PC-9 (cell line): ENCODE data around the gene NQO2. TPM values are rescaled to one million over a fixed set of nuclear protein-coding genes. Genes with fewer than 3 reads are reported as not detected.

Experiments
- BruUV-seq: library from RNA; stranded (reverse); fragments of 400-500 nt; replicated peaks from 2 replicates; lab custom pipeline; 2021; lab: Mats Ljungman, UMichigan
- CTCF ChIA-PET: fragments of 300-600 bp; sonication (Branson Sonifier 250); formaldehyde crosslinking; loops from one replicate; lab custom pipeline; 2022; ENCODE audit warnings: antibody characterized with exemption; lab: Charles Lee
- POLR2A ChIA-PET: fragments of 300-600 bp; sonication (Branson Sonifier 250); formaldehyde crosslinking; loops from one replicate; lab custom pipeline; 2022; ENCODE audit warnings: antibody characterized with exemption; ENCODE audit not compliant: unreplicated experiment; lab: Charles Lee
- DNase-seq, 2 experiments: peaks; one replicate each; pipeline versions ENCODE4 v3.0.0 to v3.0.0-alpha.2; 2015 to 2022; ENCODE audit warnings: mixed read lengths in 1 of 2
- H2AFZ ChIP-seq: fragments of 200-600 bp; sonication (generic); 2 replicates; pipeline ENCODE4 v1.8.1; 2017; ENCODE audit warnings: antibody characterized with exemption
- H3F3A ChIP-seq: fragments of 200-600 bp; sonication (generic); 2 replicates; pipeline ENCODE4 v1.8.1; 2017; ENCODE audit warnings: antibody characterized with exemption, mild to moderate bottlenecking, low read depth; ENCODE audit not compliant: insufficient read depth
- H3K27ac ChIP-seq: fragments of 200-600 bp; sonication (generic); 2 replicates; pipeline ENCODE4 v1.6.1; 2016; ENCODE audit warnings: mixed run types
- H3K27me3 ChIP-seq: fragments of 200-600 bp; sonication (generic); 2 replicates; pipeline ENCODE4 v1.6.1; 2016; ENCODE audit warnings: low read depth, mixed run types; ENCODE audit not compliant: insufficient read depth
- H3K36me3 ChIP-seq: fragments of 200-600 bp; sonication (generic); 2 replicates; pipeline ENCODE4 v1.6.1; 2016; ENCODE audit warnings: low read depth, mixed run types
- H3K4me1 ChIP-seq: fragments of 200-600 bp; sonication (generic); replicated peaks from 2 replicates; pipeline ENCODE4 v1.6.1; 2016; ENCODE audit warnings: mixed run types; ENCODE audit not compliant: insufficient read depth
- H3K4me2 ChIP-seq: fragments of 200-600 bp; sonication (generic); 2 replicates; pipeline ENCODE4 v1.6.1; 2017; ENCODE audit warnings: mixed run types
- H3K4me3 ChIP-seq: fragments of 200-600 bp; sonication (generic); 2 replicates; pipeline ENCODE4 v1.6.1; 2016; ENCODE audit warnings: mixed run types
- H3K79me2 ChIP-seq: fragments of 200-600 bp; sonication (generic); 2 replicates; pipeline ENCODE4 v1.6.1; 2017; ENCODE audit warnings: low read depth, mixed run types
- H3K9me2 ChIP-seq: fragments of 200-600 bp; sonication (generic); 2 replicates; pipeline ENCODE4 v1.8.1; 2017; ENCODE audit warnings: mild to moderate bottlenecking; ENCODE audit not compliant: insufficient read depth
- H3K9me3 ChIP-seq: fragments of 200-600 bp; sonication (generic); 2 replicates; pipeline ENCODE4 v1.8.1; 2016; ENCODE audit warnings: low read depth; ENCODE audit not compliant: insufficient read depth
- H4K20me1 ChIP-seq: fragments of 200-600 bp; sonication (generic); 2 replicates; pipeline ENCODE4 v1.8.1; 2017; ENCODE audit not compliant: insufficient read depth
- CTCF ChIP-seq: fragments of 200-600 bp; sonication (generic); conservative IDR thresholded peaks from 2 replicates; pipeline ENCODE4 v1.6.1; 2017; ENCODE audit warnings: mixed run types, antibody characterized with exemption, mild to moderate bottlenecking, moderate library complexity
- EZH2 ChIP-seq: fragments of 200-600 bp; sonication (generic); IDR thresholded peaks from 2 replicates; pipeline ENCODE4 v1.8.0; 2017; ENCODE audit warnings: antibody characterized with exemption, low read depth
- intact Hi-C: fragments of 100-400 bp; cut with micrococcal nuclease; formaldehyde crosslinking; loops from one replicate; pipeline ENCODE4 v1.10.0; 2022; ENCODE audit not compliant: unreplicated experiment
- total RNA-seq: library from RNA; stranded (reverse); gene quantifications from 2 replicates; pipeline ENCODE4 v1.2.3, GENCODE V29; 2021

The NQO2 gene
- total RNA-seq, 1 experiment from 2014 or later = 82.9 TPM

- Histone ChIP-seq H4K20me1 (no peaks in the 10 kb centered on the region), H3K27me3 (no peaks in the 10 kb centered on the region), H2AFZ (no peak overlapping the region), H3K4me1 (peaks cover 76% of the 10 kb centered on the region), H3K36me3 (no peaks in the 10 kb centered on the region), H3F3A (peaks cover 40% of the 10 kb centered on the region), H3K9me2 (no peaks in the 10 kb centered on the region), H3K4me2 (no peak overlapping the region), H3K4me3 (no peak overlapping the region), H3K27ac (no peak overlapping the region), H3K79me2 (0 out of 2 replicates have a peak, but pooled peaks cover 3% of the 10 kb centered on the region), H3K9me3 (no peaks in the 10 kb centered on the region)
- TF ChIP-seq CTCF (no peak), EZH2 (no peak)
- ChIA-PET CTCF (no interaction called here), POLR2A (no interaction called here)
- BruUV-seq = no TSS peak
- DNase-seq = no peak
- intact Hi-C loops = no loop called here
These were observed 20.8 kb upstream of the NQO2 start for GRCh38 chr6:2978923-2979322.

DNA sequence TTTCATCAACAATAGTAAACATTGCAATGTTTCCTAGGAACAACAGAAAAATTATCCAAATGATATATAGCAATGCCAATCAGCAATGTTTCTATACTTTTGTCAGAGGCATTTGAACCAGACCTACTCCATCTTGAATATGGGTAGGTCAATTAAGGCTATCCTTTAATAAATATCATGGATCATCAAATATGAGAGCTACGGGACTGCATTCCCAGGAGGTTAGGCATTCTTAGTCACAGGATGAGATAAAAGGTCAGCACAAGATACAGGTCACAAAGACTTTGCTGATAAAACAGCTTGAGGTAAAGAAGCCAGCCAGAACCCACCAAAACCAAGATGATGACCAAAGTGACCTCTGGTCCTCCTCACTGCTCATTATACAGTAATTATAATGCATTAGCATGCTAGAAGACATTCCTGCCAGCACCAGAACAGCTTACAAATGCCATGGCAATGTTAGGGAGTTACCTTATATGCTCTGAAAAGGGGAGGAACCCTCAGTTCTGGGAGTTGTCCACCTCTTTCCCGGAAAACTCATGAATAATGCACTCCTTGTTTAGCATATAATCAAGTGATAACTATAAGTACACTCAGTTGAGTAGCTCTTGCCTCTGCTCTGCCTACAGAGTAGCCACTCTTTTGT lies 19.8 kb upstream of the NQO2 start:
- Histone ChIP-seq H3K4me2 (peak overlapping the region; percentile 62), H3F3A (peaks cover 41% of the 10 kb centered on the region), H3K9me3 (no peaks in the 10 kb centered on the region), H3K79me2 (0 out of 2 replicates have a peak, but pooled peaks cover 3% of the 10 kb centered on the region), H2AFZ (no peak overlapping the region), H3K4me1 (peaks cover 81% of the 10 kb centered on the region), H3K36me3 (no peaks in the 10 kb centered on the region), H3K9me2 (no peaks in the 10 kb centered on the region), H3K27me3 (no peaks in the 10 kb centered on the region), H3K4me3 (no peak overlapping the region), H4K20me1 (no peaks in the 10 kb centered on the region), H3K27ac (peak overlapping the region; percentile 96)
- ChIA-PET CTCF (interaction anchor here (0.7 kb wide), 1 partner anchor 19 kb away, joined by 3 read pairs; no protein-coding TSS in a partner anchor), POLR2A (interaction anchor here (0.6 to 0.7 kb wide), 2 partner anchors 19 to 138 kb away, joined by 3 to 21 read pairs; partner anchors contain the start of gene SERPINB1)
- TF ChIP-seq CTCF (no peak), EZH2 (no peak)
- BruUV-seq = TSS peak; percentile 93
- intact Hi-C loops = no loop called here
- DNase-seq = peak in 1 of 2 experiments; percentile 52

DNA sequence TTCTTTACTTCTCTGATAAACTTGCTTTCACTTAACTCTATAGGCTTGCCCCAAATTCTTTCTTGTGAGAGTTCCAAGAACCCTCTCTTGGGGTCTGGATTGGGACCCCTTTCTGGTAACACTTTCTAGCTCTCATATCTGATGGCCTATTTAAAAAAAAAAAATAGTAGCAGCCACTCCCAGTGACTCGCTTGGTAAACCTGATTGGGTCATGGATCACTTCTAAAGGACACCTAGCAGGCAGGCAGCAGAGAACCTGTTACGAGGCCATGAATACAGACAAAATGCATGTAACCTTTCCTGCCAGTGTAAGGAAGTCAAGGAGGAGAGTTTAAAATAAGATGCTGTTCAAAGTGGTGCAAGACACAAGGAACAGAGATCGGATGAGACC lies 19.2 kb upstream of the NQO2 start:
- Histone ChIP-seq H4K20me1 (no peaks in the 10 kb centered on the region), H3K27ac (peak overlapping the region; percentile 96), H3K4me3 (no peak overlapping the region), H3K4me2 (peak overlapping the region; percentile 62), H3K36me3 (no peaks in the 10 kb centered on the region), H2AFZ (no peak overlapping the region), H3K4me1 (peaks cover 86% of the 10 kb centered on the region), H3K9me2 (no peaks in the 10 kb centered on the region), H3K9me3 (no peaks in the 10 kb centered on the region), H3F3A (peaks cover 45% of the 10 kb centered on the region), H3K27me3 (no peaks in the 10 kb centered on the region), H3K79me2 (0 out of 2 replicates have a peak, but pooled peaks cover 3% of the 10 kb centered on the region)
- intact Hi-C loops = no loop called here
- TF ChIP-seq EZH2 (no peak), CTCF (no peak)
- ChIA-PET POLR2A (interaction anchor here (0.7 kb wide), 1 partner anchor 139 kb away, joined by 3 read pairs; the partner anchor contains the start of gene SERPINB1), CTCF (interaction anchor here (0.7 kb wide), 1 partner anchor 19 kb away, joined by 3 read pairs; no protein-coding TSS in a partner anchor)
- BruUV-seq = TSS peak; percentile 48
- peak in 1 of 2 experiments; percentile 69 for DNase-seq
